HEK293T (cell line): ENCODE data around the gene ZNF600.

Source experiments
- BHLHE40 ChIP-seq: fragments of 450-650 bp; IDR thresholded peaks from 2 replicates; pipeline ENCODE4 v1.6.1; 2016; ENCODE audit warnings: mild to moderate bottlenecking, moderate library complexity, borderline replicate concordance
- CTBP1 ChIP-seq: fragments of 450-650 bp; IDR thresholded peaks from 2 replicates; pipeline ENCODE4 v1.6.1; 2016; ENCODE audit warnings: borderline replicate concordance
- ELF4 ChIP-seq: fragments of 450-650 bp; IDR thresholded peaks from 2 replicates; pipeline ENCODE4 v1.6.1; 2017; ENCODE audit warnings: antibody characterized with exemption
- FOXA1 ChIP-seq: fragments of 450-650 bp; IDR thresholded peaks from 2 replicates; pipeline ENCODE4 v1.6.1; 2016; ENCODE audit warnings: mild to moderate bottlenecking
- FOXK2 ChIP-seq: fragments of 450-650 bp; IDR thresholded peaks from 2 replicates; pipeline ENCODE4 v1.6.1; 2016; ENCODE audit warnings: mild to moderate bottlenecking
- HDGF ChIP-seq: fragments of 450-650 bp; IDR thresholded peaks from 2 replicates; pipeline ENCODE4 v1.6.1; 2017; ENCODE audit warnings: antibody characterized with exemption, borderline replicate concordance
- L3MBTL2 ChIP-seq: fragments of 450-650 bp; conservative IDR thresholded peaks from 2 replicates; pipeline ENCODE4 v1.6.1; 2016; ENCODE audit warnings: mild to moderate bottlenecking
- LEF1 ChIP-seq: fragments of 450-650 bp; IDR thresholded peaks from 2 replicates; pipeline ENCODE4 v1.6.1; 2017; ENCODE audit warnings: mild to moderate bottlenecking, borderline replicate concordance
- PKNOX1 ChIP-seq: fragments of 450-650 bp; IDR thresholded peaks from 2 replicates; pipeline ENCODE4 v1.6.1; 2016
- SP1 ChIP-seq: fragments of 450-650 bp; IDR thresholded peaks from 2 replicates; pipeline ENCODE4 v1.6.1; 2017
- SUZ12 ChIP-seq: fragments of 450-650 bp; IDR thresholded peaks from 2 replicates; pipeline ENCODE4 v1.6.1; 2016; ENCODE audit warnings: mild to moderate bottlenecking
- TARDBP ChIP-seq: fragments of 450-650 bp; IDR thresholded peaks from 2 replicates; pipeline ENCODE4 v1.6.1; 2016

GRCh38 chr19:52809801-52810200 is 23.2 kb upstream of the ZNF600 start:
- TF ChIP-seq FOXA1 (no peak), L3MBTL2 (no peak), PKNOX1 (no peak), SP1 (no peak), BHLHE40 (no peak), SUZ12 (no peak), FOXK2 (no peak), TARDBP (no peak), LEF1 (no peak), HDGF (no peak), ELF4 (no peak), CTBP1 (no peak)
